HFFc6 (cell line): ENCODE measurements around the gene MAP3K19. TPM values are rescaled to one million over a fixed set of nuclear protein-coding genes. Genes with fewer than 3 reads are reported as not detected.

Experiments used
- DNase-seq: peaks from one replicate; pipeline ENCODE4 v3.0.0-alpha.2; 2018
- H3K27ac Mint-ChIP-seq: 2 replicates; pipeline ENCODE4 v1.8.0; 2020; ENCODE audit warnings: mild to moderate bottlenecking, mixed read lengths
- H3K27me3 Mint-ChIP-seq: 2 replicates; pipeline ENCODE4 v1.8.0; 2021; ENCODE audit warnings: mild to moderate bottlenecking, moderate library complexity, mixed read lengths; ENCODE audit not compliant: insufficient read depth
- H3K36me3 Mint-ChIP-seq: 2 replicates; pipeline ENCODE4 v1.8.0; 2021; ENCODE audit warnings: low read depth, mixed read lengths
- H3K4me1 Mint-ChIP-seq: 2 replicates; pipeline ENCODE4 v1.8.0; 2020; ENCODE audit warnings: low read depth, mixed read lengths
- H3K4me3 Mint-ChIP-seq: 2 replicates; pipeline ENCODE4 v1.8.0; 2020; ENCODE audit warnings: mild to moderate bottlenecking, moderate library complexity, mixed read lengths
- H3K9me3 Mint-ChIP-seq: 2 replicates; pipeline ENCODE4 v1.8.0; 2020; ENCODE audit warnings: mild to moderate bottlenecking, mixed read lengths
- CTCF ChIP-seq: fragments of 200-600 bp; sonication (generic); IDR thresholded peaks from 2 replicates; pipeline ENCODE4 v1.5.0; 2021; ENCODE audit warnings: antibody characterized with exemption, mild to moderate bottlenecking
- total RNA-seq, 6 experiments: library from RNA; stranded (reverse); fragmentation: NEBNext Ultra II Directional; extraction: Animal tissue kit (Norgen Biotek cat#: 25700); gene quantifications; 2 replicates in 1 of 6; 3 replicates in 5 of 6; pipeline ENCODE4 v1.2.3, GENCODE V29; 2021

MAP3K19 gene
- total RNA-seq, 6 experiments from 2014 or later: not detected

- Mint-ChIP-seq H3K4me3 (peak within 1 kb of the TSS; percentile 99), H3K9me3 (no peaks in the 10 kb centered on the region), H3K4me1 (peaks cover 41% of the 10 kb centered on the region), H3K27me3 (peaks cover 2% of the 10 kb centered on the region; the same call in 1 of the 2 replicates), H3K36me3 (peaks cover 37% of the 10 kb centered on the region), H3K27ac (peak within 1 kb of the TSS; percentile 100)
- peak; percentile 66 for DNase-seq
- TF ChIP-seq CTCF: no peak
Observed at GRCh38 chr2:135052042-135052876, 5.0 kb upstream of the MAP3K19 start, which contains the start of gene RAB3GAP1. TSS of gene RAB3GAP1 (plus strand) at chr2:135052292. CDS start at chr2:135052308, 16 bp downstream.

DNA sequence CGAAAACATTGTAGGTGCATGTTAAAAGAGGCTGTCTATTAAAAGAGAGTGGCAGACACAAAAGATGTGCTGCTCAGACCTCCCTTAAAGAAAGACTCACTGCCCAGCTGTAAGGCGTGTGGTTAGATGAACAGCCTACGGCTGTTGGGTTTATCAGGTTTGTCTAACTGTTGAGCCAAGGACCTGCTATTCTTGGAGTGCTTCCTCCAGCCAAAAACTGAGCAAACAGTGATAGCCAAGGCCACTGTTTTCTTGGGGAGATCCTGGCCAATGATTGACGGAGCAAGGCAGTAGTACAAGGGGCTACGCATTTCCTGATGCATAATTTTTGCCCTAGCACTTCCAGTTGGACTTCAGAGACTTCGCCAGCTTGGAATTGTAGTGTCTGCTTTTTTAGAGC lies 3.4 kb upstream of the MAP3K19 start:
- peak overlapping the region; percentile 40; the same call in 1 of the 2 replicates for H3K4me3 Mint-ChIP-seq

DNA sequence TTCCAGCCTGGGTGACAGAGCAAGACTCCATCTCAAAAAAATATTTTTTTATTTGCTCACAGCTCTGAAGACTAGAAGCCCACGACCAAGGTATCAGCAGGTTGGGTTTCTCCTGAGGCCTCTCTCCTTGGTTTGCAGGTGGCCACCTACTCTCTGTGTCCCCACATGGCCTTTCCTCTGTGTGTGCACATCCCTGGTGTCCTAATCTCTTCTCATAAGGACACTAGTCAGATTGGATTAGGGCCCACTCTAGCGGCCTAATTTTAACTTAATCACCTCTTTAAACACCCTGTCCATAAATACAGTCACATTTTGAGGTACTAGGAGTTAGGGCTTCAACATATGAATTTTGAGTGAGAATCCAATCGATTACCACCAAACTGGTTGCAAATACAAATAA lies 2.9 kb upstream of the MAP3K19 start:
- DNase-seq: no peak
- H3K27me3 Mint-ChIP-seq: peaks cover under 1% of the 10 kb centered on the region; the same call in 1 of the 2 replicates
- H3K4me3 Mint-ChIP-seq: no peak overlapping the region
- no peak overlapping the region for H3K27ac Mint-ChIP-seq
- H3K4me1 Mint-ChIP-seq: peaks cover 26% of the 10 kb centered on the region
- TF ChIP-seq CTCF: no peak
- H3K9me3 Mint-ChIP-seq: no peaks in the 10 kb centered on the region
- H3K36me3 Mint-ChIP-seq: peaks cover 23% of the 10 kb centered on the region

More for the DNA sequence above, 3.4 kb upstream of the MAP3K19 start:
- no peak for DNase-seq
- Mint-ChIP-seq H3K9me3 (no peaks in the 10 kb centered on the region), H3K4me1 (peaks cover 31% of the 10 kb centered on the region), H3K27ac (no peak overlapping the region), H3K36me3 (peaks cover 27% of the 10 kb centered on the region), H3K27me3 (peaks cover 2% of the 10 kb centered on the region; the same call in 1 of the 2 replicates)
- no peak for TF ChIP-seq CTCF

DNA sequence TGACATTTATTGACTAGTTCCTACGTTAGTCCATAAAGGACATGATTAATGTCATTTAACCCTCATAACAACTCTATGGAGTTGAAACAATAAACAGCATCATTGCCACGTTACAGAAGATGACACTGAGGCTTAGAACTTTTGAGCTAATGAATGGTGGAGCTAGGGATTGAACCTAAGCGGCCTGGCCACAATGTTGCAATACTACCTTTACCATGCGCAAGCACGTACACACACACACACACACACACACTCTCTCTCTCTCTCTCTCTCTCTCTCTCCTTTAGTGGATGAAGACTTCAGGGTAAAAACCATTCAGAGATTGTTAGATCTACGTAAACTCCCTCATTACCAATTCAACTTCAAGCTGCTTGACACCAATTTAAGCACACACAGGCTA lies 875 bp upstream of the MAP3K19 start:
- Mint-ChIP-seq H3K36me3 (peaks cover 9% of the 10 kb centered on the region), H3K9me3 (no peaks in the 10 kb centered on the region), H3K4me1 (peaks cover 6% of the 10 kb centered on the region), H3K27ac (no peak overlapping the region), H3K27me3 (peaks cover 4% of the 10 kb centered on the region; the same call in 1 of the 2 replicates), H3K4me3 (no peak overlapping the region)
- no peak for DNase-seq
- no peak for TF ChIP-seq CTCF

DNA sequence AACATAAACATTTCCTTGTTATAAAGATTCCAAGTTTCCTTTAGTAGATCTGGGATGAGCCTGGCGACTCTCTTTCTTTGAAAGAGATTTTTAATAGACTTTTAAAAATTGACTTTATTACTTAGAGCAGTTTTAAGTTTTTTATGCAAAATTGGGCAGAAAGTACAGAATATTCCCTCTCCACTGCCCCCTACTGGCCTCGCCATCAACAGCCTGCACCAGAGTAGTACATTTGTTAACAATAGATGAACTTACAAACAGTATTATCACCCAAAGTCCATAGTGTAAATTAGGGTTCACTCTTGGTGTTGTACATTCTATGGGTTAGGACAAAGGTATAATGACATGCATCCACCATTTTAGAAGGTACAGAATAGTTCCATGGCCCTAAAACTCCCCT lies 3.9 kb downstream of the MAP3K19 start:
- DNase-seq: no peak
- Mint-ChIP-seq H3K4me1 (no peaks in the 10 kb centered on the region), H3K4me3 (no peak overlapping the region), H3K27me3 (peaks cover 19% of the 10 kb centered on the region; the same call in 1 of the 2 replicates), H3K27ac (no peak overlapping the region), H3K9me3 (no peaks in the 10 kb centered on the region), H3K36me3 (no peaks in the 10 kb centered on the region)
- TF ChIP-seq CTCF: peak; percentile 78
